ENCODE results near the gene MCF2L2.

Gene MCF2L2

GRCh38 chr3:183222631-183223235 lies 205.7 kb downstream of the MCF2L2 start:
- no peak for DNase-seq (ENCODE audit: low read depth)
- H3K4me3 ChIP-seq (ENCODE audit: control insufficient read depth, low read depth, low read length) = no peak overlapping the region
- no peak for TF ChIP-seq CTCF (conservative IDR thresholded peaks at IDR 0.05; ENCODE audit: control insufficient read depth, insufficient read depth, low read depth, low read length)

- DNase-seq (ENCODE audit: low read depth) = peak; percentile 45
- no peak overlapping the region for H3K4me3 ChIP-seq (ENCODE audit: control insufficient read depth, low read depth, low read length)
- TF ChIP-seq CTCF (conservative IDR thresholded peaks at IDR 0.05; ENCODE audit: control insufficient read depth, insufficient read depth, low read depth, low read length) = no peak
Observed at GRCh38 chr3:183220828-183221227, 207.6 kb downstream of the MCF2L2 start.

GRCh38 chr3:183218826-183219225 lies 209.6 kb downstream of the MCF2L2 start:
- no peak for DNase-seq (ENCODE audit: low read depth)
- H3K4me3 ChIP-seq (ENCODE audit: control insufficient read depth, low read depth, low read length) = no peak overlapping the region
- TF ChIP-seq CTCF (conservative IDR thresholded peaks at IDR 0.05; ENCODE audit: control insufficient read depth, insufficient read depth, low read depth, low read length) = no peak

- TF ChIP-seq CTCF (conservative IDR thresholded peaks at IDR 0.05; ENCODE audit: control insufficient read depth, insufficient read depth, low read depth, low read length) = no peak
- DNase-seq (ENCODE audit: low read depth) = no peak
- no peak overlapping the region for H3K4me3 ChIP-seq (ENCODE audit: control insufficient read depth, low read depth, low read length)
Observed at GRCh38 chr3:183217548-183218332, 210.7 kb downstream of the MCF2L2 start.

GRCh38 chr3:183215591-183216202 lies 212.7 kb downstream of the MCF2L2 start:
- no peak for DNase-seq (ENCODE audit: low read depth)
- no peak for TF ChIP-seq CTCF (conservative IDR thresholded peaks at IDR 0.05; ENCODE audit: control insufficient read depth, insufficient read depth, low read depth, low read length)

GRCh38 chr3:183214277-183214612 lies 214.2 kb downstream of the MCF2L2 start:
- peak; percentile 42 for DNase-seq (ENCODE audit: low read depth)
- no peak overlapping the region for H3K4me3 ChIP-seq (ENCODE audit: control insufficient read depth, low read depth, low read length)
- no peak for TF ChIP-seq CTCF (conservative IDR thresholded peaks at IDR 0.05; ENCODE audit: control insufficient read depth, insufficient read depth, low read depth, low read length)

More at GRCh38 chr3:183215591-183216202, 212.7 kb downstream of the MCF2L2 start:
- no peak overlapping the region for H3K4me3 ChIP-seq (ENCODE audit: control insufficient read depth, low read depth, low read length)

Measured in fibroblast of mammary gland (primary cell).